ENCODE data around the gene LRIG1.

- TF ChIP-seq CTCF (conservative IDR thresholded peaks at IDR 0.05 in 1 of 2, IDR thresholded peaks at IDR 0.05 in 1 of 2; ENCODE audit: low read depth in 1 of 2, low read length in 2 of 2) (no peak), EZH2 (IDR thresholded peaks at IDR 0.05; ENCODE audit: low read length, missing control alignments) (no peak)
Measured at GRCh38 chr3:66353039-66353438, 147.8 kb downstream of the LRIG1 start.
